Mesendoderm (in vitro differentiated cells): ENCODE measurements around the gene HMCN2.

Source experiments
- DNase-seq: peaks from one replicate; pipeline ENCODE4 v3.0.0; 2013
- H2AK5ac ChIP-seq: 2 replicates; pipeline ENCODE4 v1.6.1; 2013; ENCODE audit warnings: low read length, inconsistent platforms
- H2BK120ac ChIP-seq: 2 replicates; pipeline ENCODE4 v1.6.1; 2013; ENCODE audit warnings: low read depth, mild to moderate bottlenecking, low read length, moderate library complexity, mixed read lengths
- H2BK15ac ChIP-seq: replicated peaks from 2 replicates; pipeline ENCODE4 v1.6.1; 2013; ENCODE audit warnings: low read depth, mild to moderate bottlenecking, moderate library complexity
- H2BK5ac ChIP-seq: 2 replicates; pipeline ENCODE4 v1.6.1; 2013; ENCODE audit warnings: low read length, inconsistent platforms
- H3K18ac ChIP-seq: 2 replicates; pipeline ENCODE4 v1.6.1; 2013; ENCODE audit warnings: mild to moderate bottlenecking, low read length, mixed read lengths
- H3K23ac ChIP-seq: one replicate; pipeline ENCODE4 v1.6.1; 2013; ENCODE audit warnings: low read length
- H3K27ac ChIP-seq: 2 replicates; pipeline ENCODE4 v1.5.1; 2013; ENCODE audit warnings: low read depth, mild to moderate bottlenecking, inconsistent platforms, low read length, moderate library complexity
- H3K27me3 ChIP-seq: 2 replicates; pipeline ENCODE4 v1.6.1; 2013; ENCODE audit warnings: low read length, control low read depth, mild to moderate bottlenecking, inconsistent platforms; ENCODE audit not compliant: insufficient read depth, poor library complexity
- H3K36me3 ChIP-seq: 2 replicates; pipeline ENCODE4 v1.6.1; 2013; ENCODE audit warnings: low read length, inconsistent platforms; ENCODE audit not compliant: control insufficient read depth, insufficient read depth
- H3K4ac ChIP-seq: one replicate; pipeline ENCODE4 v1.6.1; 2013; ENCODE audit warnings: low read depth, mild to moderate bottlenecking, low read length, moderate library complexity
- H3K4me1 ChIP-seq: 2 replicates; pipeline ENCODE4 v1.6.1; 2013; ENCODE audit warnings: low read depth, low read length, inconsistent platforms; ENCODE audit not compliant: control insufficient read depth
- H3K4me2 ChIP-seq: 2 replicates; pipeline ENCODE4 v1.6.1; 2013; ENCODE audit warnings: low read length
- H3K4me3 ChIP-seq: 2 replicates; pipeline ENCODE4 v1.5.1; 2013; ENCODE audit warnings: mild to moderate bottlenecking, low read length
- H3K56ac ChIP-seq: one replicate; pipeline ENCODE4 v1.6.1; 2013; ENCODE audit warnings: low read length
- H3K79me1 ChIP-seq: 2 replicates; pipeline ENCODE4 v1.6.1; 2013; ENCODE audit warnings: low read length, inconsistent platforms
- H3K79me2 ChIP-seq: 2 replicates; pipeline ENCODE4 v1.6.1; 2013; ENCODE audit warnings: mild to moderate bottlenecking, low read length; ENCODE audit not compliant: control insufficient read depth, insufficient read depth
- H3K9ac ChIP-seq: 2 replicates; pipeline ENCODE4 v1.6.1; 2013; ENCODE audit warnings: low read length, inconsistent platforms
- H4K5ac ChIP-seq: one replicate; pipeline ENCODE4 v1.6.1; 2013; ENCODE audit warnings: low read length
- H4K8ac ChIP-seq: one replicate; pipeline ENCODE4 v1.6.1; 2013; ENCODE audit warnings: low read depth, mild to moderate bottlenecking, control low read depth, low read length, moderate library complexity
- WGBS: extraction: QIAGEN DNeasy Blood & Tissue Kit; methylation state at CpG from one replicate; pipeline ENCODE4 v1.1.7; 2013; ENCODE audit warnings: low lambda C conversion rate, missing lambda C conversion rate; ENCODE audit not compliant: insufficient coverage; ENCODE audit errors: extremely low coverage; 5-methylcytosine and 5-hydroxymethylcytosine counted together

The HMCN2 gene

DNA sequence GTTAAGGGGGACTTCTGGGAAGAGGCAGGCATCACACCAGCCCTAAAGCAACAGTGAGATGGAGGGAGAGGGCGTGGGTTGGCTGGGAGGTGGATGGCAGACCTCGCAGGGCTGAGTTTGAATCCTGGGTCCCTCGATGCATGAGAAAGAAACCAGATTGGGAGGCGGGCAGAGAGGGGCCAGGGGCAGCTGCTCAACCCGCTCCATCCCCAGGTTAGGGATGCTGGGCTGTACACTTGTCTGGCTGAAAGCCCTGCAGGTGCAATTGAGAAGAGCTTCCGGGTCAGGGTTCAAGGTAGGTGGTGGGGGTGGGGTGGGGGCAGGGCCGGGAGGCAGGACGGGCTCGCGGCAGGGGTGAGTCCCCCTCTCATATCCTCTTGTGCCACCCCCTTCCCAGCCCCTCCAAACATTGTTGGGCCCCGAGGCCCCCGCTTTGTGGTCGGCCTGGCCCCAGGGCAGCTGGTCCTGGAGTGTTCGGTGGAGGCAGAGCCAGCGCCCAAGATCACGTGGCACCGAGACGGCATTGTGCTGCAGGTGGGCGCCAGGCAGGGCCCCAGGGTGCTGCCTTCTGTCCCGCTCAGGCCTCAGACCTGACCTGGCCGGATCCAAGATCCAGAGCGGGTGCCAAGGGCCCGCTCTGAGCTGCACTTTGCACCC lies 129.4 kb downstream of the HMCN2 start:
- H2BK5ac ChIP-seq, result no peak overlapping the region
- no CpG with 5 or more reads among the region's 23 CpGs for WGBS
- no peak overlapping the region for H3K9ac ChIP-seq
- H3K27ac ChIP-seq, result no peak overlapping the region
- no peak overlapping the region for H3K56ac ChIP-seq
- H3K4me1 ChIP-seq, result no peaks in the 10 kb centered on the region
- no peaks in the 10 kb centered on the region for H3K36me3 ChIP-seq
- H3K4me2 ChIP-seq, result no peak overlapping the region
- H3K79me1 ChIP-seq, result no peaks in the 10 kb centered on the region
- H2BK120ac ChIP-seq, result no peak overlapping the region
- H3K27me3 ChIP-seq, result no peaks in the 10 kb centered on the region
- no peak overlapping the region for H3K4ac ChIP-seq
- H3K18ac ChIP-seq, result no peak overlapping the region
- no peaks in the 10 kb centered on the region for H3K79me2 ChIP-seq
- no peak overlapping the region for H4K8ac ChIP-seq
- no peak overlapping the region for H3K4me3 ChIP-seq
- H2BK15ac ChIP-seq, result no peak overlapping the region
- no peak overlapping the region for H3K23ac ChIP-seq
- no peak for DNase-seq
- H4K5ac ChIP-seq, result no peak overlapping the region
- H2AK5ac ChIP-seq, result no peak overlapping the region

DNA sequence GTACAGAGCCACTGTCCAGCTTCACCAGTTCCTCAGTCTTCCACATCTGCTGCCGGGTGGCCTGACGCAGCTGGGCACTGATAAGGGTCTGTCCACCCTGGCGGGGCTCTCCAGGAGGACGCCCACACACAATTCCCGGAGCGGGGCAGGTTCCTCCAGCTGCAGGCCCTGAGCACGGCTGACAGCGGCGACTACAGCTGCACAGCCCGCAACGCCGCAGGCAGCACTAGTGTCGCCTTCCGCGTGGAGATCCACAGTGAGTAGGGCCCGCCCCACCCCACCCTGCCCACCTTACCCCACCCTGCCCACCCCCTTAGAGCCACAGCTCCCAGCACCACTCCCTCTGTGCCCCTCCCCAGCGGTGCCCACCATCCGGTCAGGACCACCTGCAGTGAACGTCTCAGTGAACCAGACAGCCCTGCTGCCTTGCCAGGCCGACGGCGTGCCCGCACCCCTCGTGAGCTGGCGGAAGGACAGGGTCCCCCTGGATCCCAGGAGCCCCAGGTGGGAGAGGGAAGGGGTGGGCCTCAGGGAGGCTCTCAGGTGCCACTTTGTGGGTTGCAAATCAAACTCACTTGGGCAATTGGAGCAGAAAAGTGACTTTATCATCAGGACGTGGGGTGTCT lies 130.4 kb downstream of the HMCN2 start:
- H3K18ac ChIP-seq, result no peak overlapping the region
- H3K23ac ChIP-seq, result no peak overlapping the region
- no peak overlapping the region for H3K4me2 ChIP-seq
- no peak overlapping the region for H2BK15ac ChIP-seq
- H3K27me3 ChIP-seq, result no peaks in the 10 kb centered on the region
- no peaks in the 10 kb centered on the region for H3K79me2 ChIP-seq
- no peaks in the 10 kb centered on the region for H3K79me1 ChIP-seq
- H2BK120ac ChIP-seq, result no peak overlapping the region
- no peak overlapping the region for H3K4me3 ChIP-seq
- H4K8ac ChIP-seq, result no peak overlapping the region
- no peaks in the 10 kb centered on the region for H3K4me1 ChIP-seq
- H3K27ac ChIP-seq, result no peak overlapping the region
- H2BK5ac ChIP-seq, result no peak overlapping the region
- no CpG with 5 or more reads among the region's 26 CpGs for WGBS
- no peak overlapping the region for H3K4ac ChIP-seq
- no peak overlapping the region for H3K9ac ChIP-seq
- DNase-seq, result no peak
- no peak overlapping the region for H4K5ac ChIP-seq
- H2AK5ac ChIP-seq, result no peak overlapping the region
- no peaks in the 10 kb centered on the region for H3K36me3 ChIP-seq
- H3K56ac ChIP-seq, result no peak overlapping the region

DNA sequence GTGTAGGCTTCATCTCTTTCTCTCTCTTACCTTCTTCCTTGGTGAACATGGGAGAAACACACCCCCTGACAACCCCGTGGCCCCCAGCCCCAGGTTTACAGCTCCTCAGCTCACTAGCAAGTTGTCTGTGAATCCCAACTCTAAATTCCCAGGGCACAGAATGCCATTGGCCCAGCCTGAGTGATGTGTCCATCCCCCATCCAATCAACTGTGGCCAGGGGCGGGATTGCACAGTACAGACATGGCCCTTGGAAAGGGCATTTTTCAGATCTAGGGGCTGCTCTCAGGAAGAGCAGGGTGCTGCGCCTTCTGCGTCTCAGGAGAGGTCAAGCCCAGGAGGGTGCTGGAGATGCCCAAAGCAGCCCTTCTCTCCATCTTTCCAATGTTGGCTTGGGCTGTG lies 131.0 kb downstream of the HMCN2 start:
- no peak overlapping the region for H3K56ac ChIP-seq
- H2AK5ac ChIP-seq, result no peak overlapping the region
- no peaks in the 10 kb centered on the region for H3K79me1 ChIP-seq
- no peak overlapping the region for H3K4me3 ChIP-seq
- WGBS, result no CpG with 5 or more reads among the region's 4 CpGs
- H3K9ac ChIP-seq, result no peak overlapping the region
- no peak overlapping the region for H3K18ac ChIP-seq
- no peak overlapping the region for H3K23ac ChIP-seq
- H3K27ac ChIP-seq, result no peak overlapping the region
- no peak overlapping the region for H4K5ac ChIP-seq
- DNase-seq, result no peak
- no peak overlapping the region for H2BK120ac ChIP-seq
- H3K4ac ChIP-seq, result no peak overlapping the region
- no peaks in the 10 kb centered on the region for H3K79me2 ChIP-seq
- H2BK15ac ChIP-seq, result no peak overlapping the region
- H3K27me3 ChIP-seq, result no peaks in the 10 kb centered on the region
- no peak overlapping the region for H3K4me2 ChIP-seq
- H4K8ac ChIP-seq, result no peak overlapping the region
- H3K4me1 ChIP-seq, result no peaks in the 10 kb centered on the region
- no peak overlapping the region for H2BK5ac ChIP-seq
- no peaks in the 10 kb centered on the region for H3K36me3 ChIP-seq

DNA sequence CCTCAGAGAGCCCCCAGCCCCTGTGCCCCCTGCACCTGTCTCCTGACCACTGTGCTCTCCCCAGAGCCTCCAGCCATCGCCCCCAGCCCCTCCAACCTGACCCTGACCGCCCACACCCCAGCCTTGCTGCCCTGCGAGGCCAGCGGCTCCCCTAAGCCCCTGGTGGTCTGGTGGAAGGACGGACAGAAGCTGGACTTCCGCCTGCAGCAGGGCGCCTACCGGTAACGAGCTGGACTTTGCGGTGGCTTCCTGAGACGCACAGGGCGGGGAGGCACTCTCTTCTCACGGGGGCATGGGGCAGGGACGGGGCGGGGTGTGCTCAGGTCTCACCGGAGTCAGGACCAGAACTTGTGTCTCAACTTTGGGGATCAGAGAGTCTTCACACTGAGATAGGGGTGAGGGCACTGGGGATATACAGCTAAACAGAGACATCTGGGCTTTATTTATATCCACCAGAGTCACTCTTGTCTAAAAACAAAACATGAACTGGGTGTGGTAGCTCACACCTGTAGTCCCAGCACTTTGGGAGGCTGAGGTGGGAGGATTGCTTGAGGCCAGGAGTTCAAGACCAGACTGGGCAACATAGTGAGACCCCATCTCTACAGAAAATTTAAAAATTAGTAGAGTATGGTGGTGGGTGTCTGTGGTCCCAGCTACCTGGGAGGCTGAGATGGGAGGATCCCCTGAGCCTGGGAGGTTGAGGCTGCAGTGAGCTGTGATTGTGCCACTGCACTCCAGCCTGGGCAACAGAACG lies 133.1 kb downstream of the HMCN2 start:
- Histone ChIP-seq H2AK5ac (no peak overlapping the region), H3K9ac (no peak overlapping the region), H3K4me2 (no peak overlapping the region), H3K27ac (no peak overlapping the region), H3K79me2 (no peaks in the 10 kb centered on the region), H3K36me3 (no peaks in the 10 kb centered on the region), H2BK5ac (no peak overlapping the region), H3K23ac (no peak overlapping the region), H3K4me3 (no peak overlapping the region), H4K8ac (no peak overlapping the region), H3K79me1 (no peaks in the 10 kb centered on the region), H2BK120ac (no peak overlapping the region), H3K4me1 (no peaks in the 10 kb centered on the region), H3K56ac (no peak overlapping the region), H2BK15ac (no peak overlapping the region), H3K27me3 (no peaks in the 10 kb centered on the region), H3K18ac (no peak overlapping the region), H4K5ac (no peak overlapping the region), H3K4ac (no peak overlapping the region)
- DNase-seq, result no peak
- no CpG with 5 or more reads among the region's 17 CpGs for WGBS

DNA sequence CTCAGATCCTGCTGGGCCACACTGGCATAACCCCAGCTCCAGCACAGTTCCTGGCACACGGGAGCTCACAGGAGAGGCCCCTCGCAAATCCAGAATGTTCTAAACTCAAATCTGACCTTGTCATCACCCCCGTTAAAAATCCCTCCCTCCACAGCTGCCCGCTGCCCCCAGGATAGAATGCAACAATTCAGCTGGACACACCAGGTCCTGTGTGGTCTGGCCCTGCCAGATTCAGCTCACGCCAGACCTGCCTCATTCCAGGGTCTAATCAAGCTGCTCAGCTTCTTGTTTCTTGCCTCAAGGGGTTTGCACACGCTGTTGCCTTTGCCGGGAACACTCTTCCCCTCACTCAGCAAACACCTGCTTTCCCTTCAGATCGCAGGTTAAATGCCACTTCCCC lies 134.2 kb downstream of the HMCN2 start:
- no peak overlapping the region for H2BK120ac ChIP-seq
- H3K79me2 ChIP-seq, result no peaks in the 10 kb centered on the region
- no CpG with 5 or more reads among the region's 8 CpGs for WGBS
- DNase-seq, result no peak
- no peak overlapping the region for H2BK15ac ChIP-seq
- no peak overlapping the region for H3K4me3 ChIP-seq
- H3K79me1 ChIP-seq, result no peaks in the 10 kb centered on the region
- H3K4me1 ChIP-seq, result no peaks in the 10 kb centered on the region
- no peak overlapping the region for H2BK5ac ChIP-seq
- H2AK5ac ChIP-seq, result no peak overlapping the region
- no peak overlapping the region for H3K18ac ChIP-seq
- H3K9ac ChIP-seq, result no peak overlapping the region
- H3K4me2 ChIP-seq, result no peak overlapping the region
- H3K27me3 ChIP-seq, result no peaks in the 10 kb centered on the region
- H4K5ac ChIP-seq, result no peak overlapping the region
- H3K36me3 ChIP-seq, result no peaks in the 10 kb centered on the region
- H3K56ac ChIP-seq, result no peak overlapping the region
- no peak overlapping the region for H3K27ac ChIP-seq
- no peak overlapping the region for H4K8ac ChIP-seq
- H3K4ac ChIP-seq, result no peak overlapping the region
- H3K23ac ChIP-seq, result no peak overlapping the region
